Measurements from ENCODE around the gene TACC2. TPM values are rescaled to one million over a fixed set of nuclear protein-coding genes. Genes with fewer than 3 reads are reported as not detected.

The TACC2 gene
- total RNA-seq, 1 donor from 2014 or later = 32.2 TPM

DNA sequence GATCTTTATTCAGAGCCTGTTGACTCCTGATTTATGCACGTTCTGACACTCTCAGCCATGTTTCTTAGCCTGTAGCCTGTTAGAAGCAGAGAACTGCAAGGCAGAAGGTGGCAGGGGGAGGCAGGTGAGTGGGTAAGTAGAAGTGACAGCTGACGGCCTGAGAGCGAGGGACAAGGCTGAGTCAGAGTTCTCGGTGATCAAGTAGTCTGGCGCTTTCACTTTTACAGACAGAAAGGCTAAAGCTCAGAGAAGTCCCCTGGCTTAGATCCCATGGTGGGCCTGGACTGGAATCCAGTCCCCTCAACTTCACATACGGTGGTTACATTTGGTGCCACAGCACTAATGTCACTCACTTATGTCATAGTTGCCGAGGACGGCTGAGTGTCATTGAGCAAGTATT, 139.0 kb downstream of the TACC2 start:
- Mint-ChIP-seq H3K27me3 (ENCODE audit: unreplicated experiment) (peaks cover 2% of the 10 kb centered on the region), H3K27ac (ENCODE audit: unreplicated experiment) (no peak overlapping the region), H3K36me3 (ENCODE audit: low read depth, unreplicated experiment) (no peaks in the 10 kb centered on the region), H3K4me1 (ENCODE audit: unreplicated experiment) (no peaks in the 10 kb centered on the region), H3K9me3 (ENCODE audit: unreplicated experiment) (no peaks in the 10 kb centered on the region), H3K4me3 (ENCODE audit: unreplicated experiment) (no peak overlapping the region)
- TF ChIP-seq, protein P1, sequence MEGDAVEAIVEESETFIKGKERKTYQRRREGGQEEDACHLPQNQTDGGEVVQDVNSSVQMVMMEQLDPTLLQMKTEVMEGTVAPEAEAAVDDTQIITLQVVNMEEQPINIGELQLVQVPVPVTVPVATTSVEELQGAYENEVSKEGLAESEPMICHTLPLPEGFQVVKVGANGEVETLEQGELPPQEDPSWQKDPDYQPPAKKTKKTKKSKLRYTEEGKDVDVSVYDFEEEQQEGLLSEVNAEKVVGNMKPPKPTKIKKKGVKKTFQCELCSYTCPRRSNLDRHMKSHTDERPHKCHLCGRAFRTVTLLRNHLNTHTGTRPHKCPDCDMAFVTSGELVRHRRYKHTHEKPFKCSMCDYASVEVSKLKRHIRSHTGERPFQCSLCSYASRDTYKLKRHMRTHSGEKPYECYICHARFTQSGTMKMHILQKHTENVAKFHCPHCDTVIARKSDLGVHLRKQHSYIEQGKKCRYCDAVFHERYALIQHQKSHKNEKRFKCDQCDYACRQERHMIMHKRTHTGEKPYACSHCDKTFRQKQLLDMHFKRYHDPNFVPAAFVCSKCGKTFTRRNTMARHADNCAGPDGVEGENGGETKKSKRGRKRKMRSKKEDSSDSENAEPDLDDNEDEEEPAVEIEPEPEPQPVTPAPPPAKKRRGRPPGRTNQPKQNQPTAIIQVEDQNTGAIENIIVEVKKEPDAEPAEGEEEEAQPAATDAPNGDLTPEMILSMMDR (IDR thresholded peaks at IDR 0.05; ENCODE audit: unreplicated experiment) = no peak
- no peak for DNase-seq (ENCODE audit: low spot score)

DNA sequence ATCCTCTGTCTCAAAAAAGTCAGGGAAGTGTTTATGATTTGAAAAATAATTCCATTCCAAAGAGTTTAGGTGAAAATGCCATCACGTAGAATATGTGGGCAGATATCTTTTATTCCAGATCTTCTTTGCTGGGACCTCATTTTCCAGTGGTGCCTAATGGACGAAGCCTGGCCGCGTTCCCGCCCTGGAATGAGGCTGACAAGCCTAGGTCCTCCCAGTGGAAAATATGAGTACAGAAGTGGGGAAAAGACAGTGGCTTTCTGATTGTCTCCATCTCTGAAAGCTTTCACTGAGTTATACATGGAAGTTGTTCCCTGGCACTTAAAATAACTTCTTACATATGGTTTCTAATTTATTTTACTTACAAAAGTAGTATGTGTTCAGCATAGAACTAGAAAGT, 139.4 kb downstream of the TACC2 start:
- H3K9me3 Mint-ChIP-seq (ENCODE audit: unreplicated experiment) = no peaks in the 10 kb centered on the region
- H3K27me3 Mint-ChIP-seq (ENCODE audit: unreplicated experiment) = peaks cover 2% of the 10 kb centered on the region
- H3K27ac Mint-ChIP-seq (ENCODE audit: unreplicated experiment) = no peak overlapping the region
- no peaks in the 10 kb centered on the region for H3K36me3 Mint-ChIP-seq (ENCODE audit: low read depth, unreplicated experiment)
- H3K4me1 Mint-ChIP-seq (ENCODE audit: unreplicated experiment) = no peaks in the 10 kb centered on the region
- no peak for DNase-seq (ENCODE audit: low spot score)
- TF ChIP-seq, protein P1 (IDR thresholded peaks at IDR 0.05; ENCODE audit: unreplicated experiment) = no peak
- no peak overlapping the region for H3K4me3 Mint-ChIP-seq (ENCODE audit: unreplicated experiment)

DNA sequence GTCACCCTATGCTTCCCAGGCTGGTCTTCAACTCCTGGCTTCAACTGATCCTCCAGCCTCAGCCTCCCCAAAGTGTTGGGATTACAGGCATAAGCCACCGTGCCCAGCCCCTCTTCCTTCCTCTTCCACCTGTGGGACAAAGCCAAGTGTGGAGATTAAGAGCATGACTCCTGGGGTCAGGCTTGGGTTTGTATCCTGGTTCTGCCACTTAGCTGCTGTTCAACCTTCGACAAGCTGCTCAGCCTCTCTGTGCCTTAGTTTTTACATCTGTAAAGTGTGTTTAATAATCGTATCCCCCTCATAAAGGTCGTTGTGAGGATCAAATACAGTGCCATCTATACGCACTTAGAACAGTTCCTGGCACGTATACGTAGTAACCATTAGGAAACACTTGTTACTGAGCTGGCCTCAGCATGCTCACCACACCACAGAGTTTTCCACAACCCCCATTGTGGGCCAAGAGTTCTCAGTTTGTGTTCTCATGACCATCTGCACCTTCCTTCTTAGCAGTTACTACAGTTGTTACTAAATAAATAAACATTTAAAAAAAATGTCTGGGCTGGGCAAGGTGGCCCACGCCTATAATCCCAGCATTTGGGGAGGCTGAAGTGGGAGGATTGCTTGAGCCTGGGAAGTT, 141.6 kb downstream of the TACC2 start:
- H3K4me3 Mint-ChIP-seq (ENCODE audit: unreplicated experiment) = no peak overlapping the region
- peaks cover 2% of the 10 kb centered on the region for H3K27me3 Mint-ChIP-seq (ENCODE audit: unreplicated experiment)
- DNase-seq (ENCODE audit: low spot score) = no peak
- TF ChIP-seq, protein P1 (IDR thresholded peaks at IDR 0.05; ENCODE audit: unreplicated experiment) = no peak
- H3K4me1 Mint-ChIP-seq (ENCODE audit: unreplicated experiment) = no peaks in the 10 kb centered on the region
- no peaks in the 10 kb centered on the region for H3K36me3 Mint-ChIP-seq (ENCODE audit: low read depth, unreplicated experiment)
- no peaks in the 10 kb centered on the region for H3K9me3 Mint-ChIP-seq (ENCODE audit: unreplicated experiment)
- H3K27ac Mint-ChIP-seq (ENCODE audit: unreplicated experiment) = no peak overlapping the region

DNA sequence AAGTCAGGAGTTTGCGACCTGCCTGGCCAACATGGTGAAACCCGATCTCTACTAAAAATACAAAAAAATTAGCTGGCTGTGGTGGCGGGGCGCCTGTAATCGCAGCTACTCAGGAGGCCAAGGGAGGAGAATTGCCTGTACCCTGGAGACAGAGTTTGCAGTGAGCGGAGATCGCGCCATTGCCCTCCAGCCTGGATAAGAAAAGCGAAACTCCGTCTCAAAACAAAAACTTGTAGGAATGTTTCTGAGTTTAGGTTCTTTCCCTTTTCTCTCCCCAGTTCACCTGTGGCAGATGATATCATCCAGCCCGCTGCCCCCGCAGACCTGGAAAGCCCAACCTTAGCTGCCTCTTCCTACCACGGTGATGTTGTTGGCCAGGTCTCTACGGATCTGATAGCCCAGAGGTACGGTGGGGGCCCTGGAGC, 143.4 kb downstream of the TACC2 start:
- Mint-ChIP-seq H3K36me3 (ENCODE audit: low read depth, unreplicated experiment) (no peaks in the 10 kb centered on the region), H3K9me3 (ENCODE audit: unreplicated experiment) (no peaks in the 10 kb centered on the region), H3K4me3 (ENCODE audit: unreplicated experiment) (no peak overlapping the region), H3K27me3 (ENCODE audit: unreplicated experiment) (peaks cover 2% of the 10 kb centered on the region), H3K27ac (ENCODE audit: unreplicated experiment) (no peak overlapping the region), H3K4me1 (ENCODE audit: unreplicated experiment) (no peaks in the 10 kb centered on the region)
- DNase-seq (ENCODE audit: low spot score) = no peak
- TF ChIP-seq, protein P1 (IDR thresholded peaks at IDR 0.05; ENCODE audit: unreplicated experiment) = no peak

DNA sequence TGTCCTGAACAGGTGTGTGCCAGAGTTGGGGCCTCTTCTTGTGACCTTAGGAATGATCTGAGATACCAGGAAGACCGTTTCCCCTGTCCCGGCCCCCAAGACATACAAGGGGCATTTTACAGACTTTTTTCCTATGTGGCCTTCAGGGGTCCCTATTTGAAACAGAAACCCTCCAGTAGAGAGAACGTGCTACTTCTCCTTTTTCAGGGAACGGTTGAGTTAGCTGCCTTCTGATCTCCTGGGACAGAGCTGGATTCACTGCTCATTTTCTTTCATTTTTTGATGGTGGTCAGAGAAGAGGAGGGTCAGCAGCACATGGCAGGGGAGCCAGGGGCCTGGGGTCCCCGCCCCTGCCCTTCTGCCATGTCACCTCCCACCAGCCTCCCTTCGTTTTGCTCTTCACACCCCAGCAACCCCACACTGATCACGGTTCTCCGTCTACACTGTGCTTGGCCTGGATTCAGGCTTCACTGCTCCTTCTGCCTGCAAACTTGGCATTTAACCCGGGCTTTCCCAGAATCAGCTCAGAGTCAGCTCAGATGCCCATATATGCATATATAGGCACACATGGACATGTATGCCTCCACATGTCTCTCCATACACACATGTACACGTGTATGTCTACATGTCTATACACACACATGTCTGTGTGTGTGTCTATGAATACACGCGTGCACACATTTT, 144.1 kb downstream of the TACC2 start:
- H3K4me1 Mint-ChIP-seq (ENCODE audit: unreplicated experiment) = no peaks in the 10 kb centered on the region
- no peak overlapping the region for H3K4me3 Mint-ChIP-seq (ENCODE audit: unreplicated experiment)
- H3K9me3 Mint-ChIP-seq (ENCODE audit: unreplicated experiment) = no peaks in the 10 kb centered on the region
- DNase-seq (ENCODE audit: low spot score) = no peak
- no peak overlapping the region for H3K27ac Mint-ChIP-seq (ENCODE audit: unreplicated experiment)
- H3K27me3 Mint-ChIP-seq (ENCODE audit: unreplicated experiment) = peaks cover 2% of the 10 kb centered on the region
- TF ChIP-seq, protein P1 (IDR thresholded peaks at IDR 0.05; ENCODE audit: unreplicated experiment) = no peak
- peaks cover 3% of the 10 kb centered on the region for H3K36me3 Mint-ChIP-seq (ENCODE audit: low read depth, unreplicated experiment)
